Stimulated activated CD8-positive, alpha-beta memory T cell treated with anti-CD3 and anti-CD28 coated beads, Interleukin-12 subunit alpha, Interleukin-12 subunit beta, amount 100 ng/mL, for 1 hour (primary cell): ENCODE data around the gene GADD45B.
"Not testable (repeated sequence)": the region's sequence is repeated elsewhere in the genome, so short reads cannot be mapped to it uniquely, and the experiment has no call there.

ENCODE experiments used
- DNase-seq: peaks from one replicate; pipeline ENCODE4 v3.0.0-alpha.2; 2020; ENCODE audit warnings: low read depth

Gene GADD45B

GRCh38 chr19:2488405-2488941 is 12.5 kb downstream of the GADD45B start:
- DNase-seq, result no peak

DNA sequence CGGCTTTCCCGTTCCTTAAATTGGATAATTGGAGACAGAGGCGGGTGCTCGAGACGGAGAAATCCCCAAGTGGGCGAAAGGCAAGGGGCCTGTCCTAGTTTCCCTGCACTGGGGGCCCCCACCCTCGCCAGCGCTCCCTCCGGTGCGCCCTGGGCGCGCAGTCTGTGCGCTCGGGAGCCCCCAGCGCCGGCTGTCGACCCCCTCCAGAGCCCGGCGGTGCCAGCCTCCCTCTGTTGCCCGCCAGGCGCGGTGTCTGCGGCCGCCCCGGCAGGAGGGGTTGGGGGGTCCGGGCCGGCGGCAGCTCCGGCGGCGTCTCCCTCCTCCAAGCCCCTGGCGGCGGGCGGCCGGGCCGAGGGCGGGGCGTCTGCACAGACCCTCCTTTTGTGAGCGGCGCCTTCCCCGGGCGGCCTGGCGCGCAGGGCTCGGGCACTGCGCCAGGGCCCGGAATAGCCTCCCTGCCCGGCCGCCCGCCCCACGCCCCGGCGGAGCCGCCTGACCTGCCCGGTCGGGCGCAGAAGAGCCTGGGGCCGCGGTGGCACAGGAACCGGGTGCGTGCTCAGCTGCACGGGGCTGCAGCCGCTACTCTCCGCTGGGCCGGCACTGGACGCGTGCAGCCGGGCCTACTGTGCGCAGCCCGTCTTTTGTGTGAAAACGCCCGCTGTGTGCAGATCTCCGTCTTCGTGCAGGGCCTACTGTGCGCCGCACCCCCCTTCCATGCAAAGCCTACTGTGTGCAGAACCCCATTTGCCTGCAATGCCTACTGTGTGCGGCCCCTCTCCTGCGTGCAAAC is 13.2 kb downstream of the GADD45B start:
- DNase-seq, result no peak

DNA sequence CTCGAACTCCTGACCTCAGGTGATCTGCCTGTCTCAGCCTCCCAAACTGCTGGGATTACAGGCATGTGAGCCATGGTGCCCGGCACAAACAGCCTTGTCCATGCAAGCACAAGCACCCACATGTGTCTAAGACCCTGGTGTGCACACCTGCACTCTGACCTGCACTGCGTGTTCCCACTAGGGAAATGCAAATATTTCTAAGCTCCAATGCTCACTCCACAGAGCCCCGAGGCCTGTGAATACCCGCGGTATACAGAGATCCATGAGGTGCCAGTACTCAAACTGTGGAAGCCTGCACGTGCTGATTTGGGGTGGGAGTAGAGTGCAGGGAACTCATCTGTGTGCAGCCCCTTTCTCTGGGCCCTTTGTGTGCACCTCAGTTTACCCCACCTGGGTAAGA is 14.7 kb downstream of the GADD45B start:
- no peak for DNase-seq

DNA sequence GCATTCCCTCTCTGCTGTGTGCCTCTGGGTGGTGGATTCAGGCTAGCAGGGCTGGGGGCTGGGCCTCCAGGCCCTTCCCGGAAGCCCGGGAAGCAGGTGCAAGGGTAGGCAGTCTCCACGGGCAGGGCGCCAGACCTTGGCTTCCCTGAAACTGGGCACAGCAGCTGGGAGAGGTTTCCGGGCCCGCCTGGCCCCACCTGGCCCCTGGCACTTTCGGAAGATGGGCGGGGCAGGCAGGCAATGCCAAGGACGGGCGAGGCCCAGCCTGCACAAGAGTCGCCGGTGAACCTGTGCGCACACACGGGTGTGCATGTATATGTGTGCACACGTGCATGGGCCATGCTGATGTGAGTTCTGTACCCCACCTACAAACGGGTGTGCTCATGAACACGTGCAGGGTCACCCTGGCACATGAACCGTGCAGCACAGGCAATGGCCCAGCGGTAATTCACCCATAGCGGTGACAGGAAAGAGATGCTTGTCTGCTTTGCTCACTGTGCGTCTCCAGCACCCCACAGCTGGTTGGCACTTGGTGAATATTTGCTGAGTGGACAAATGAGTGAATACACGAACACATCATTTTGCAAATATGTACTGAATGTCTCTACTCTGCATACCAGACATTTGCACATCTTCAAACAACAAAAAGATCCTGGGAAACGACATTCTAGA is 15.3 kb downstream of the GADD45B start:
- DNase-seq, result no peak

- DNase-seq, result no peak
These were observed 16.9 kb downstream of the GADD45B start for GRCh38 chr19:2492870-2493269.

DNA sequence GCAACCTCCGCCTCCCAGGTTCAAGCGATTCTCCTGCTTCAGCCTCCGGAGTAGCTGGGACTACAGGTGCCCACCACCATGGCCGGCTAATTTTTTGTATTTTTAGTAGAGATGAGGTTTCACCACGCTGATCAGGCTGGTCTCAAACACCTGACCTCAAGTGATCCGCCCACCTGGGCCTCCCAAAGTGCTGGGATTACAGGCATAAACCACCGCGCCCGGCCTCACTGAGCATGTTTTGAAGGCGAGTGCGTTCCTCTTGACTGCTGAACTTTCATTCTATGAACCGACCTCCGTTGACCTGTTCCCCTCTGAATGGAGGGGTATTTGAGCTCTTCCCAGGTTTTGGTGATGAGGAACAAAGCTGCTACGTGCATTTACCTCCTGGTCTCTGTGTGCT is 17.5 kb downstream of the GADD45B start:
- DNase-seq, result not testable (repeated sequence)

DNA sequence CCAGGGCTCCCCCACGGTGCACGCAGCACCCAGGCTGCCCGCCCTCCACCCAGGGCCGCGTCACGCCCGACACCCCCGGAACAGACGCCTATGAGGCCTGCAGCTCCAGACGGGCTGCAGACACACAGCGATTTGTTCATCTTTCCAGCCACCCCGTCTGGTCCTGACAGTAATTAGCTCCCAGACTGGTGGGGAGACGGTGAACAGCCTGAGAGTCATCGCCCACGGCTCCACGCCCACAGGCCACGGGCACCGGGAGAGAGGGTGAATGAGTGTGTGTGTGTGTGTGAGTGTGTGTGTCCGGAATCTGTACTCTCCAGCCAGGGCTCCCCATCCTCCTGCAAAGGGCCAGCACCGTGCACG is 18.1 kb downstream of the GADD45B start:
- DNase-seq, result no peak

GRCh38 chr19:2494447-2495129 is 18.7 kb downstream of the GADD45B start:
- peak; percentile 60 for DNase-seq

DNA sequence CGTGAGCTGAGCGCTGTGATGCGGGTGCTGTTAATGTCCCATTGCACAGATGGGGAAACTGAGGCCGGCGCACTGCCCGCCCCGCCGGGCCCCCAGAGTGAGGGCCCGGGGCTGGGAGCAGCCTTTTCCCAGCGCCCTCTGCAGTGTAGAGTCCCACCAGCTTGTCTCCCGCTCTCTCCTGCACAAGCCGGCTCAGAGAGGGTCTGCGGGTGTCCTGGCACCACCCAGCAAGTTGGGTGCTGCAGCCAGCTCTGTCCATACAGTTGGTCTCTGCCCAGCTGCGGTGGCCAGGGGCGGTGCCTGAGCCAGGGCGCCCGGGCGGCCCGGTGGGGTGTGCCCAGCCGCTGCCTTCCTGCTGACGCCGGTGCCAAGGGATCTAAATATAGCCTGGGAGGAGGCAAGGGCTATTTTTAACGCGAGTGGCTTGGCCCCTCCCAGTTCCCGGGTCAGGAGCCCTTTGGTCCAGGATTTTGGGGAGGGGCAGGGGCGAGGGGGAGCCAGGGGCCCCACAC is 19.3 kb downstream of the GADD45B start:
- DNase-seq, result no peak

DNA sequence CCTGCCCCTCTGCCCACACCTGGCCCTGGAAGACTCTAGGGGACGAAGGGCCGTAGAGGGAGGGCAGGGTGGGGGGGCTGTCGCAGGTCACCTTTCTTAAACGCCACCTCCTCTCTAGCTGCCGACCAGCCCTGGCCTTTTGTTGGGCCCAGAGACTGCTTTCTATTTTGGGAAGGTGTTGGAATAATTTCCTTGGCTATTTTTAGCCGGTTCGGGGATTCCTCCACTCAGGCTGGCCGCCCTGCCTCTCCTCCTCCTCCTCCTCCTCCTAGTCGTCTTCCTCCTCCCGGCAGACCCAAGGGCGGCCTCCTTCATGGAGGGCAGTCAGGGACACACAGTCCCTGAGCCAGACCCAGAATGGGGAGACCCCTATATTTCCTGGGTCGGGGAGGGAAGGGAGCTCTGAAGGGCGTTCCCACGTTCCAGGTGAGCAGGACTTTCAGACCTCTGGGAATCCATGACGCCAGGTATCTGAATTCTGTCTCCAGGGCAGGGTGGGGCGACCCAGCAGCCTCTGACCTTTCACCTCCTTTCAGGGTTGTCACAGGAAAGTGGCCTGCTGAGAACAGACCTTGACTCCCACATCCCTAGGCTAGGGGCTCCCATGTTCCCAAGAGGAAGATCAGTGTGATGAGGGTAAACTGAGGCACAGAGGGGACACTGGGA is 19.9 kb downstream of the GADD45B start:
- DNase-seq, result no peak

GRCh38 chr19:2497186-2497585 is 21.3 kb downstream of the GADD45B start:
- no peak for DNase-seq

DNA sequence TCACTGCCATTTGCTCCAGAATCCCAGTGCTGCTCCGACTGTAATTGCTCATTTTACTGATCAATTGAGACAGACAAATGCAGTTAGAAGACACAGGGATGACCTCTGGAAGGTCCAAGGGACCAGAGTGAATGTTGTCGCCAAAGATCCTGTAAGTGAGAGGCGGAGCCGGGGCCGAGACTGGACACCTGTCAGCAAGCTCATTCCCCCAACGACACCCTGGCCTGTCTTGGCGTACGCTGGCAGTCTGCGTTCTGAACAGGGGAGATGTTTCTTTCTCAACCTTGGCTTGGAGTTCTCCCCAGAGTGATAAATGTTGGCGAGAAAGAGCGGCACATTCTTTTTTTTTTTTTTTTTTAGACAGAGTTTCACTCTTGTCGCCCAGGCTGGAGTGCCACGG is 24.2 kb downstream of the GADD45B start:
- DNase-seq, result no peak

- DNase-seq, result no peak
These were observed 24.9 kb downstream of the GADD45B start for GRCh38 chr19:2500841-2501261.

- DNase-seq, result peak; percentile 64
These were observed 27.7 kb downstream of the GADD45B start for GRCh38 chr19:2503521-2504109.

DNA sequence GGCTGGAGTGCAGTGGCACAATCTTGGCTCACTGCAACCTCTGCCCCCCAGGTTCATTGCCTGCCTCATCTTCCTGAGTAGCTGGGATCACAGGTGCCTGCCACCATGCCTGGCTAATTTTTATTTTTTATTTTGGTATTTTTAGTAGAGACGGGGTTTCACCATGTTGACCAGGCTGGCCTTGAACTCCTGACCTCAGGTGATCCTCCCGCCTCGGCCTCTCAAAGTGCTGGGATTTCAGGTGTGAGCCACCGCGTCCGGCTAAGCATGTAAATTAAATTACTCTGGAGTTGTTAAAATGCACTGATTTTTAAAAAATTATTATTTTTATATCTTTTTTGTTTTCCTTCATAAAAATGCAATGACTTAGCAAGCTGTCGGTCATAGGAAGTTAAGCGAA is 30.7 kb downstream of the GADD45B start:
- not testable (repeated sequence) for DNase-seq

- DNase-seq, result no peak
These were observed 31.2 kb downstream of the GADD45B start for GRCh38 chr19:2507109-2507508.

- DNase-seq, result no peak
These were observed 33.2 kb downstream of the GADD45B start for GRCh38 chr19:2509096-2509495.

DNA sequence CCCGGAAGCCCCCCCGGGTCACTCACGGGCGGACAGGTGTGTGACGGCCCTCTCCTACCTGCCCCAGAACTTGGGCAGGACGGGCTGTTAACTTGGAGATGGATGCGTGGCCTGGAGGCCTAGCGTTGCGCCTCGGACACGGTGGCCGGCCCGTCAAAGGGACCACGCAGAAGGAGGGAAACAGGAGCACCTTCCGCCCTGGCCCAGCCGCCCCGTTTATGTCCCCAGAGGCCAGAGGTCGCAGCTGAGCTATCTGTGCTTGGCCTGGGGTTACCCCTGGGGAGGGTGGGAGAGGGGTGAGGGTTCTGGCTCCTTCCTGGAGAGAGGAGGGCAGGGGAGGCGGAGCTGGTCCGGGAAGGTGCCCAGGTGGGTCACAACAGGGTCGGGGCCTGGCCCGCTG is 35.6 kb downstream of the GADD45B start:
- DNase-seq, result no peak

DNA sequence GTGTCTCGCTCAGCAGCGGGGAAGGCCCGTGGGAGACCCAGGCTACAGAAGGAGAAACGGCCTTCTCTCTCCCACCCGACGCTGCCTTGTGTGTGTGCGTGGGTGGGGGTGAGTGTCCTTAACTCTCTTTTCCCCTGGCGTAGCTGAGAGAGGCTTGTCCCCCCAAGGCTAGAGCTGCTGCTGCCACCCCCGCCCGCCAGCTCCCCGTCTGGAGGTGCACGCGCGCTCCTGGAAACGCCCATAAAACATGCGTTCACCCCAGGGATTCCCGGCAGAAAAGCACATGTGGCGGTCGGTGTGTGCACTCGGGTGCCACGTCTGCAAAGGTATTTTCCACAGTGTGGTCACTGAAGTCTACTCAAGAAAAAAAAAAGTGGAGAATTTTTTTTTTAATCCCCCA is 36.1 kb downstream of the GADD45B start:
- no peak for DNase-seq

GRCh38 chr19:2512523-2513431 is 36.9 kb downstream of the GADD45B start:
- no peak for DNase-seq
